Activated T-cell treated with anti-CD3 and anti-CD28 coated beads for 48 hours (primary cell): ENCODE data around the gene OPALIN.
"Not testable (repeated sequence)": the region's sequence is repeated elsewhere in the genome, so short reads cannot be mapped to it uniquely, and the experiment has no call there.

Experiments
- DNase-seq: peaks from one replicate; pipeline ENCODE4 v3.0.0-alpha.2; 2020; ENCODE audit warnings: low read depth

OPALIN gene

DNA sequence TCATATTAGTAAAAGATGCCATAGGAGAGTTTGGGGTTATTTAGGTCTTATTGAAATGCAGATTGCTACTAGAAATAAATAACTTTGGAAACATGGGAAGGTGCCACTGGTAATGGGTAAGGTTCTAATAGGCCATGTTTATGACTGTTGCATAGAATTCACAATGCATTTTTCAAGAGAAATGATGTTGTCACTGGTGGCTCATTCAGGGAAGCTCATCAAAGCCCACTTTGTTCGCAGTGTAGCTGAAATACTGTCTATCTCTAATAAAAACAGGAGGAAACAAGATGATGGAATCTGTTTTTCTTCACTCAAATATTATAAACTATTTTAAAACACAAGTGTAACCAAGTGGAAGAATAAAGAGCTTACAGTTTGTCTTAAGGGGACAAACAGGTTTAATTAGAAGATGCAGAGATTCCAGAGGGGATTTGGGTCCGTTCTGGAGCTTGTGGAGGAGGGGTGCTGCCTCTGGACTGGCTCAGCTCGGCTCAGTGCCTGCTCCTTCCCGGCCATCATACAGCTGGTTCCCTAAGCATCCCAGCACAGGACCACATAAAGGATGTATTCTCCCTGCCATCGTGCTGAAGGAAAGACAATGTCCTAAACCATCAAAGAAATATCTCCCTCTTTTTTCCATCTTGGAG, 20.4 kb downstream of the OPALIN start:
- no peak for DNase-seq

GRCh38 chr10:96337106-96337505, 21.7 kb downstream of the OPALIN start:
- no peak for DNase-seq

DNA sequence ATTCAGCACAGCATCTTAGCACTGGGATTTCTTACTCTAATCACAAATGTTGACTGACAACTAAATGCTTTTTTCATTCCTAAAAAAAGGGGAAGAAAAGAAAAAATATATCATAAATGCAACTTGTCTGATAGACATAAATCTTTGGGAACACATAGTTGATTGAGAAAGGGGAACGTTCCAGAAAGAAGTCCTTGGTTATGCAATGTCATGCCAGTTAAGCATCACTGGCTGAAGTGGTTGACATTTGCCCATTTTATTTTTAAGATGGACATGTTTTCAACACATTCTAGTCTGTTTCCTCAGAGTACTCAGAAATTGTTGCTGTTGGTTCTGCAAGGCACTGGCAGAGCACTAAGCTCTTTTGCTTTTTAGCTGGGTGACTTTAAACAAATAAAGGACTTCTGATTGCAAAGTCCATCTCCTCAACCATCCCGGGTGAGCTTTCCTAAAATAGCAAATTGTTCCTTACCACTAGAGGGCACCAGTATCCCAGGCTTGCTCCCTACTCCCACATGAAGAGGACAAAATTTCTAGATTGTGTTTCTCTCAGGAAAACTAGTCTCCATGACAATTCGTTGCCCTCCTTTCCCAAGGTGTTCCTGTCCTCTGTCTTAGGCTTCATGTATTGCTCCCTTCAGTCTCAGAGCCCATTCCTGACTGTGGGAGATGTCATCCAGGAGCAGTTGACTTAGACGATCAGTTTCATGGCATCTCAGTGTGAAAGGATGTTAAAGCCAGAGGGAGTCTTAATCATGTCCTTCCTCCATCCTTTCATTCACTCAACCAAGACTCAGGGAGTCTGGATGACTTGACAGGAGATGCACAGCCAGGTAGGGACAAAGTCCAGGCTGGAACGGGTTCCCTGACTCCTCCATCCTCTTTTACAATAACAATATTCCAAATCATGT, 23.9 kb downstream of the OPALIN start:
- no peak for DNase-seq

DNA sequence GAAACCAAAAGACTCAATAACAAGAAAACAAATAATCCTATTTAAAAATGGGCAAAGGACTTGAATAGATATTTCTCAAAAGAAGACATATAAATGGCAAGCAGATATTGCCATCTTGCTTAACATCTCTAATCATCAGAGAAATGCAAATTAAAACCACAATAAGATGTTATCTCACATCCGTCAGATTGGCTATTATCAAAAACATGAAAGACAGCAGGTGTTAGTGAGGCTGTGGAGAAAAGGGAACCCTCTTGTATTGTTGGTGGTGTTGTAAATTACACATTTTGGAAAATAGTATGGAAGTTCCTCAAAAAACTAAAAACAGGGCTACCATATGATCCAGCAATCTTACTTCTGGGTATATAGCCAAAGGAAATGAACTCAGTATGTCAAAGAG, 25.7 kb downstream of the OPALIN start:
- no peak for DNase-seq

- DNase-seq = no peak
Observed at GRCh38 chr10:96327462-96327861, 31.3 kb downstream of the OPALIN start.

GRCh38 chr10:96325719-96326373, 33.0 kb downstream of the OPALIN start:
- DNase-seq = no peak

DNA sequence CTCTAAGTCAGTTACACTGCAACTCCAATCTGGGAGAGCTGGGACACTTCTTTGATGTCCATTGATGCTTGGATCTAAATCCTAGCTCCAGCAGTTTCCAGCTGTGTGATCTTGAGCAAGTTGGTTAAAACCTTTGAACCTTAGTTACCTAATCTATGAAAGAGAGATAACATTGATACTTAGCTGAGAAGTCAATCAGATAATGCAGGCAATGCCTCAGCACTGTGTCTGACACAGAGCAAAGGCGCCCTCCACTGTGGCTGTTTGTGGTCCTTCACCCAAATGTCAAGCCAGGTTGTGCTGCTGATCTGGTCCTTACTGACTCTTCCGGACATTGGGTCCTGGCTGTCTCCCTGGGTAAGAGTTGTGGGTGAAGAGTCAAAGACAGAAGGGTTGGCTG, 34.4 kb downstream of the OPALIN start:
- no peak for DNase-seq

DNA sequence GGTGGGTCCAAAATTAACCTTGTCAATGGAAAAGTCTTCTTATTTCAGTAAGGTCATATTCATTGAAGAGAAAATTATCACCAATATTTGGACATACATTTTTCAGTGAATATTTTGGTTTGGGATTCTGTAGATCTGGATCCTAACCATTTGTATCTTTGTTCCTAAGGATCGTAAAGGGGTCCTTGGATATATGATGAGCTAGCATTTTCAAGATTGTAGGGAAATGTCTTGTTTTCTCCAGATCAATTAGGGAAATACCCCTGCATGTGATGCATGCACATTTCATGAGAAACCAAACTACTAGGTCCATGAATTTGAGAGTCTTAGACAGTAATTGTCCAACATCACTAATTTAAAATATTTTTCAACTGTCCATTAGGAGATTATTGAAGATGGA, 36.5 kb downstream of the OPALIN start:
- DNase-seq = no peak

DNA sequence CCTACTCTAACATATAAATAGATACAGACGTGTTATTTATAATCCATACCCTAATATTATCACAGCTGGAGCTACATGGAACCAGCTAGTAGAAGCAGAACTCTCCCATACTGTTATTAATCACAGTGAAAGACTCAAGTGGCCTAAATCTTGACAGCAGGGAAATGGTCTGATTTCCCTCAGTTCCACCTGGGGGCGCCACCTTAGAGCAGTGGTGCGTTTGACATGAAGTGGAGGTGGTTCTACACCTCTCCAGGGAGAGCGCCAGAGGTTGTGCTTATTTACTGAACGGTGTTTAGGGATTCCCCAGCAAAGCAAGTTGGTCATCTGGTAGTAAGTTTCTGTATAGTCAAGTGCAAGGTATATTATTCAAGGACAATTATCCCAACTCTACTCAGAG, 37.0 kb downstream of the OPALIN start:
- DNase-seq = no peak

- no peak for DNase-seq
Observed at GRCh38 chr10:96319754-96320474, 38.9 kb downstream of the OPALIN start.

DNA sequence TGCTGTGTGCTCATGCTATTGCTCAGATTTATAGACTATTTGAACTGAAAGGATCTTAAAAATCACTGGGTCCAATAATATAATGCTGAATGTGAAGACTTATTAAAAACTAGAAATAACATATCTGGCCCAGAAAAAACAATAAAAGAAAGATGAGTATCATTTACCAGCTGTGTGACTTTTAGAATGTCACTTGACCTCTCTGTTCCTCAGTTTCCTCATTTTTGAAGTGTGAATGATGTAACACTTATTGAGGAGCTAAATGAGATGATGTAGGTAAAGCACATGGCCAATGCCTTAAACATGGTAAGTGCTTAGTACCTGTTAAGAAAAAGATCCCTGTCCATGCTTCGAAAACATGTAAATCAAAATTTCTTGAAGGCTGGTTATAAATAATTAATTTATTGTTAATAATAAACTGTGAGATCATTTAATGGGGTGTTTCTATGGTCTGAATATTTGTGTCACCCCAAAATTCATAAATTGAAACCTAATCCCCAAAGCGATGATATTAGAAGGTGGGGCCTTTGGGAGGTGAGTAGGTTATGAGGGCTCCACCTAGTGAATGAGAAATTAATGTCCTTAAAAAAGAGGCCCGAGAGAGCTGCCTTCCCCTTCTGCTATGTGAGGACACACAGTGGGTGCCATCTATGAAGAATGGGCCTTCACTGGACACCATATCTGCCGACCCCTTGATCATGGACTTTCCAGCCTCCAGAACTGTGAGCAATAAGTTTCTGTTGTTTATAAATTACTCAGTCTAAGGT, 41.6 kb downstream of the OPALIN start:
- no peak for DNase-seq

- no peak for DNase-seq
Observed at GRCh38 chr10:96313344-96313743, 45.5 kb downstream of the OPALIN start.

- no peak for DNase-seq
Observed at GRCh38 chr10:96311180-96311715, 47.6 kb downstream of the OPALIN start.

- DNase-seq = no peak
Observed at GRCh38 chr10:96310321-96310669, 48.5 kb downstream of the OPALIN start.

- DNase-seq = no peak
Observed at GRCh38 chr10:96309628-96310320, 49.0 kb downstream of the OPALIN start.

- not testable (repeated sequence) for DNase-seq
Observed at GRCh38 chr10:96308854-96309253, 49.9 kb downstream of the OPALIN start.

- no peak for DNase-seq
Observed at GRCh38 chr10:96306516-96306915, 52.3 kb downstream of the OPALIN start.

- DNase-seq = no peak
Observed at GRCh38 chr10:96305019-96305418, 53.8 kb downstream of the OPALIN start.

DNA sequence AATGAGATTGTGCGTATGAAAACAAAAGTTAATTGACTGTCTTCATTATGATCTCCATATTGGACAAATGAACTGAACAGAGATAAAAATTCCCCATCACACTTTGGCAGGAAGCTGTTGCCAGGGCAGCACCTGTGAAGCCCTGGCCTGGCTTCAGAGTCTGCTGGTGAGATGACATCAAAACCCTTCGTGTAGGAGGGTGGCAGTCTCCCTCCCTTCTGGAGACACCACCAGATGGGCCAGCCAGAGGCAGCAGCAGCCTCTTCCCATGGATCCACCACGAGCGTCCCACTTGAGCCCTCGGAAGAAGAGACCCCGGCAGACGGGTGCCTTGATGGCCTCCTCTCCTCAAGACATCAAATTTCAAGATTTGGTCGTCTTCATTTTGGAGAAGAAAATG, 54.6 kb downstream of the OPALIN start, which contains the start of gene DNTT:
TSS of gene DNTT (plus strand) at position 205 of the 400 bp plus-strand sequence. CDS start at position 269, 64 bp downstream.
- no peak for DNase-seq

DNA sequence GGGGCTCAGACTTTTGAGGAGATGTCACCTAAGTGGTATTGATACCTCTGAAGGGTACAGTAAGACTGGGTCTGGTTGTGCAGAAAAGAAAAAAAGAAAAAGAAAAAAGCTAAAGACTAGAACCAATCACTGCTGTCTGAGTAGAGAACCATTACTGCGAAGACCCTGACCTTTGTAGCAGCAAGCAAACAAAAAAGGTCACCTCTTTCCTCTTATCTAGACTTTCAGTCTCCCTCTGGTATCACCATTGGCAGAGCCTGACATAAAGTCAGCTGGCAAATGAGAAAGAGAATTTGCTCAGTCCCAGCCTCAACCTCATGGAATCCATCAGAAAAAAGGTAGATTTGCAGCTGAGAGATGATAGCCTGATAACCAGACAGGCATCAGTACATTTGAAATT, 57.2 kb downstream of the OPALIN start:
- no peak for DNase-seq

GRCh38 chr10:96299383-96299782, 59.4 kb downstream of the OPALIN start:
- DNase-seq = no peak
